HepG2 (cell line): Measurements from ENCODE around the gene BEGAIN. TPM values are rescaled to one million over a fixed set of nuclear protein-coding genes. Genes with fewer than 3 reads are reported as not detected.

Experiments
- ATAC-seq: fragments of 200-7000 bp; cut with Tn5 transposase; 3 replicates; pipeline ENCODE4 v1.9.1; 2020; ENCODE audit warnings: mild to moderate bottlenecking, moderate library complexity
- BruUV-seq: library from RNA; stranded (reverse); fragments of 400-500 nt; replicated peaks from 2 replicates; lab custom pipeline; 2021; lab: Mats Ljungman, UMichigan
- CTCF ChIA-PET: fragments of 300-600 bp; formaldehyde crosslinking; extraction: SDS; loops from one replicate; lab custom pipeline; 2021; ENCODE audit warnings: low total read pairs, inconsistent platforms, low intra/inter-chr PET ratio; lab: Yijun Ruan, JAX
- POLR2A ChIA-PET: fragments of 350-600 bp; sonication (Branson Sonifier 250); formaldehyde crosslinking; loops from one replicate; lab custom pipeline; 2020; ENCODE audit warnings: antibody characterized with exemption, inconsistent platforms; lab: Yijun Ruan, JAX
- DNase-seq: peaks from one replicate; pipeline ENCODE4 v3.0.0-alpha.2; 2015; ENCODE audit warnings: low spot score
- FAIRE-seq: peaks from 3 replicates; lab custom pipeline; 2011; peaks lifted over from hg19 to GRCh38; lab: Jason Lieb, UNC
- H2AFZ ChIP-seq: one replicate; pipeline ENCODE4 v1.6.1; 2011; ENCODE audit warnings: low read length, inconsistent platforms
- H3K27ac ChIP-seq: fragments of 300-600 bp; 3 replicates; pipeline ENCODE4 v1.8.0; 2011; ENCODE audit warnings: mixed run types, mild to moderate bottlenecking, mixed read lengths, low read length, inconsistent platforms; ENCODE audit not compliant: insufficient read depth; ENCODE audit errors: extremely low read length
- H3K27me3 ChIP-seq, 2 experiments: fragments of 200-600 bp in 1 of 2; 2 replicates in 1 of 2; 3 replicates in 1 of 2; pipeline versions ENCODE4 v1.6.0 to v1.8.0; 2011; ENCODE audit warnings: low read length in 2 of 2, mild to moderate bottlenecking in 2 of 2, moderate library complexity in 2 of 2, inconsistent platforms in 1 of 2; ENCODE audit not compliant: insufficient read depth in 2 of 2, control insufficient read depth in 1 of 2
- H3K36me3 ChIP-seq, 2 experiments: fragments of 200-600 bp in 1 of 2; replicated peaks in 1 of 2; 2 replicates in 1 of 2; 3 replicates in 1 of 2; pipeline versions ENCODE4 v1.5.1 to v1.8.0; 2011; ENCODE audit warnings: low read length in 2 of 2, inconsistent platforms in 1 of 2; ENCODE audit not compliant: insufficient read depth in 2 of 2, control insufficient read depth in 1 of 2
- H3K4me1 ChIP-seq: 2 replicates; pipeline ENCODE4 v1.5.1; 2012; ENCODE audit warnings: low read length, inconsistent platforms; ENCODE audit not compliant: insufficient read depth
- H3K4me2 ChIP-seq: 2 replicates; pipeline ENCODE4 v1.6.0; 2011; ENCODE audit warnings: low read depth, low read length, inconsistent platforms
- H3K4me3 ChIP-seq, 3 experiments: fragments of 200-600 bp in 1 of 3; sonication (generic), shearing (Covaris generic) in 1 of 3; replicated peaks in 1 of 3; 2 replicates each; pipeline ENCODE4 v1.5.1; 2011 to 2016; ENCODE audit warnings: low read length in 3 of 3, inconsistent platforms in 2 of 3, low read depth in 2 of 3, mild to moderate bottlenecking in 2 of 3, control low read depth in 1 of 3, mixed read lengths in 1 of 3; ENCODE audit not compliant: insufficient read depth in 1 of 3
- H3K79me2 ChIP-seq: one replicate; pipeline ENCODE4 v1.6.1; 2011; ENCODE audit warnings: low read length, inconsistent platforms; ENCODE audit not compliant: insufficient read depth
- H3K9ac ChIP-seq: 2 replicates; pipeline ENCODE4 v1.6.0; 2011; ENCODE audit warnings: mild to moderate bottlenecking, low read depth, low read length, inconsistent platforms; ENCODE audit not compliant: insufficient read depth
- H3K9me3 ChIP-seq: 2 replicates; pipeline ENCODE4 v1.5.1; 2012; ENCODE audit warnings: mild to moderate bottlenecking, low read length
- H4K20me1 ChIP-seq: 2 replicates; pipeline ENCODE4 v1.6.0; 2011; ENCODE audit warnings: inconsistent platforms, mild to moderate bottlenecking, low read length, moderate library complexity; ENCODE audit not compliant: insufficient read depth
- ESRRA ChIP-seq: sonication (generic); formaldehyde crosslinking; IDR thresholded peaks from 2 replicates; pipeline ENCODE4 v1.5.1; 2020; ENCODE audit warnings: mild to moderate bottlenecking, low read depth, missing genetic modification reagents
- MAFG ChIP-seq: sonication (generic); formaldehyde crosslinking; IDR thresholded peaks from 2 replicates; pipeline ENCODE4 v1.5.1; 2020; ENCODE audit warnings: mild to moderate bottlenecking, missing genetic modification reagents
- MXI1 ChIP-seq: IDR thresholded peaks from 3 replicates; pipeline ENCODE4 v1.6.1; 2012; ENCODE audit warnings: low read depth, low read length, inconsistent platforms, borderline replicate concordance
- NAIF1 ChIP-seq: sonication (generic); formaldehyde crosslinking; IDR thresholded peaks from 2 replicates; pipeline ENCODE4 v1.5.0; 2020; ENCODE audit warnings: mild to moderate bottlenecking, missing genetic modification reagents, borderline replicate concordance
- SAP130 ChIP-seq: IDR thresholded peaks from 2 replicates; pipeline ENCODE4 v1.6.1; 2016; ENCODE audit warnings: low read depth
- STAT5B ChIP-seq: sonication (generic); formaldehyde crosslinking; IDR thresholded peaks from 2 replicates; pipeline ENCODE4 v1.4.0; 2020; ENCODE audit warnings: missing genetic modification reagents
- ZNF10 ChIP-seq: sonication (generic); formaldehyde crosslinking; IDR thresholded peaks from 2 replicates; pipeline ENCODE4 v1.4.0; 2020; ENCODE audit warnings: mild to moderate bottlenecking, low read depth, missing genetic modification reagents, borderline replicate concordance
- ZNF550 ChIP-seq: sonication (generic); formaldehyde crosslinking; IDR thresholded peaks from 2 replicates; pipeline ENCODE4 v1.4.0; 2020; ENCODE audit warnings: mild to moderate bottlenecking, missing genetic modification reagents, borderline replicate concordance
- ZNF629 ChIP-seq: sonication (generic); formaldehyde crosslinking; conservative IDR thresholded peaks from 2 replicates; pipeline ENCODE4 v1.5.0; 2020; ENCODE audit warnings: missing genetic modification reagents
- ZNF7 ChIP-seq: IDR thresholded peaks from 2 replicates; pipeline ENCODE4 v1.6.1; 2016; ENCODE audit warnings: missing biosample characterization, missing genetic modification reagents
- ZSCAN21 ChIP-seq: sonication (generic); formaldehyde crosslinking; IDR thresholded peaks from 2 replicates; pipeline ENCODE4 v1.8.0; 2022; ENCODE audit warnings: mild to moderate bottlenecking, missing genetic modification reagents, moderate library complexity, borderline replicate concordance
- WGBS: methylation state at CpG from one replicate; pipeline ENCODE4 v1.1.6; 2017; ENCODE audit warnings: low lambda C conversion rate; 5-methylcytosine and 5-hydroxymethylcytosine counted together
- in situ Hi-C: cut with HindIII; loops from 2 replicates; pipeline ENCODE4 v1.10.0; 2017; ENCODE audit warnings: low pct_unique_long_range_greater_than_20kb; ENCODE audit not compliant: extremely low pct_ligation_motif_present
- intact Hi-C: fragments of 100-400 bp; cut with micrococcal nuclease; formaldehyde crosslinking; loops from one replicate; pipeline ENCODE4 v1.10.0; 2022; ENCODE audit not compliant: unreplicated experiment
- polyA plus RNA-seq, 8 experiments: library from polyadenylated mRNA; depleted of rRNA in 3 of 8; stranded (reverse) in 7 of 8; unstranded in 1 of 8; fragments of >200 nt; fragmentation: Illumina TruSeq in 4 of 8; extraction: Trizol in 4 of 8; gene quantifications; 2 replicates each; pipeline versions ENCODE4 v1.2.1 to v1.2.3, GENCODE V29; 2011 to 2016; ENCODE audit warnings: low read depth in 4 of 8, missing spikeins in 1 of 8, mixed read lengths in 1 of 8; ENCODE audit not compliant: insufficient read depth in 1 of 8
- total RNA-seq, 5 experiments: library from RNA; depleted of rRNA; stranded (reverse); fragments of >200 nt; fragmentation: Illumina TruSeq; extraction: Trizol; gene quantifications; 2 replicates each; pipeline ENCODE4 v1.2.3, GENCODE V29; 2016; ENCODE audit warnings: low read depth in 1 of 5
- TF ChIP-seq, protein P1 (sequence below): sonication (generic); formaldehyde crosslinking; IDR thresholded peaks from 2 replicates; pipeline ENCODE4 v1.8.0; 2022; ENCODE audit warnings: missing genetic modification reagents, mild to moderate bottlenecking, inconsistent platforms, borderline replicate concordance
- TF ChIP-seq, protein P2 (sequence below): sonication (generic); formaldehyde crosslinking; IDR thresholded peaks from 2 replicates; pipeline ENCODE4 v1.4.0; 2020; ENCODE audit warnings: missing genetic modification reagents, mild to moderate bottlenecking, borderline replicate concordance

The BEGAIN gene
- total and polyA plus RNA-seq, 2 of the 13 experiments (the other 11 are each of a cell fraction or from before 2014, with no cell fraction given), result not detected

DNA sequence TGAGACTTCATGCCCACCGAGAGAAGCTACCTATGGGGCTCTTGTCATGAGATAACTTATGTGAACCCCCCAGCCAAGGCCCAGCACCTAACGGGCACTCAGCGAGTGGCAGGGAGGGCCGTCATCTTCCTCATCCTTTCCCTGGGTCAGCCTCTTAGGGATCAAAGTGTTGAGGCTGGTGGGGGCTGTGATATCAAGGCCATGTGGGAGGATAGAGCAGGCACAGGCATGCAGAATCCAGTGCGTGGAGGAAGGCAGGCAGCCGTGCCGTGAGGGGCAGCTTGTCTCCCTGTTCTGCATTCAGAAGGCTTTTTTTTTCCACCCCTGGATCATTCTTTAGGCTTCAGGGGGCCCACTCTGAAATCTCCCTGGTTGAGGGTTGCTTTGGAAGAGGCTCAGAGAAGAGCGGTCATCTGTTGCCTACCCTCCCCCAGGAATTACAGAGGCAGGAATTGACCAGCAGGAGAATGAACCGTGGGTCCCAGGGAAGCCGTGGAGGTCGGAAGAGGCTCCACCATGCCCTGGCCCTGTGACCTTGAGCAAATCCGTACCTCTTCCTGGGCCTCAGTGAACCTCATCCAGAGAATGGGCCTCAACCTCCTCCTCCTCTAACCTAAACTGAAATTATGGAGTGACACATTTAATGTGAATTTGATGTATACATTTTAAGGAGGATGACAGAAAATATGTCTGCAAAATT is 62.8 kb downstream of the BEGAIN start:
- Histone ChIP-seq H2AFZ (no peak overlapping the region), H3K4me3 (no peak overlapping the region), H4K20me1 (no peaks in the 10 kb centered on the region), H3K79me2 (no peaks in the 10 kb centered on the region), H3K4me2 (no peak overlapping the region), H3K36me3 (peaks cover 0 to 2% of the 10 kb centered on the region in 2 experiments; a peak in 1 of 5 replicates), H3K27ac (no peak overlapping the region), H3K27me3 (no peaks in the 10 kb centered on the region), H3K9ac (no peak overlapping the region), H3K4me1 (no peaks in the 10 kb centered on the region), H3K9me3 (no peaks in the 10 kb centered on the region)
- FAIRE-seq (no peak), ATAC-seq (no peak), DNase-seq (no peak)
- no peak for TF ChIP-seq MAFG (CRISPR knock-in tag)
- TF ChIP-seq NAIF1, result no peak
- TF ChIP-seq STAT5B (CRISPR knock-in tag), result no peak
- peak; percentile 83 for TF ChIP-seq ZNF629 (CRISPR knock-in tag)
- in situ Hi-C loops, result no loop called here
- intact Hi-C loops, result loop anchor here (2.0 kb wide), 1 partner anchor 120 kb away; no protein-coding TSS in a partner anchor
- BruUV-seq, result no TSS peak
- 73% methylated on average over 11 of the region's 12 CpGs for WGBS
- POLR2A ChIA-PET, result no interaction called here
- CTCF ChIA-PET, result interaction anchor here (1.2 kb wide), 1 partner anchor 121 kb away, joined by 5 read pairs; no protein-coding TSS in a partner anchor

DNA sequence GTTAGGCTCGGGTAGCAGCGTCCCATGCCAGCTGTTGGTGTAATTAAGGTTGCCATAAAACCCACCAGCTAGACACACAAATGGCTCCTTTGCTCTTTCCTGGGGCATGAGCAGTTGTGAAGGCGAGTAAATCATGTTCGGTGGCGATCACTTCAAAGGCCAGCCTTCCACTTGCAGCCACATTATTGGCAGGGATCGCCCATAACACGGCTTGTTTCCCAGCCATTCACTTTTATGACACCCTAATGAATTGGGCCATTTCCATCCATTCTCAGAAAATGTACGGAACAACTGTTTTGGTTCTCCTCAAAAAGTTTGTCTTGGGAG is 63.4 kb downstream of the BEGAIN start:
- ATAC-seq, result no peak
- peaks cover 0 to 2% of the 10 kb centered on the region in 2 experiments; a peak in 1 of 5 replicates for H3K36me3 ChIP-seq
- H3K4me3 ChIP-seq, result no peak overlapping the region
- H3K79me2 ChIP-seq, result no peaks in the 10 kb centered on the region
- BruUV-seq, result no TSS peak
- no peak for FAIRE-seq
- H3K27me3 ChIP-seq, result no peaks in the 10 kb centered on the region
- H2AFZ ChIP-seq, result no peak overlapping the region
- ChIA-PET POLR2A (no interaction called here), CTCF (no interaction called here)
- no peaks in the 10 kb centered on the region for H3K9me3 ChIP-seq
- DNase-seq, result no peak
- intact Hi-C loops, result loop anchor here (2.0 kb wide), 1 partner anchor 121 kb away; no protein-coding TSS in a partner anchor
- in situ Hi-C loops, result no loop called here
- no peak overlapping the region for H3K27ac ChIP-seq
- H3K9ac ChIP-seq, result no peak overlapping the region
- H3K4me2 ChIP-seq, result no peak overlapping the region
- 70% methylated on average over 6 of the region's 8 CpGs for WGBS
- no peaks in the 10 kb centered on the region for H3K4me1 ChIP-seq
- no peaks in the 10 kb centered on the region for H4K20me1 ChIP-seq
- TF ChIP-seq ZNF10 (CRISPR knock-in tag), result no peak
- no peak for TF ChIP-seq ESRRA (CRISPR knock-in tag)
- no peak for TF ChIP-seq ZNF550 (CRISPR knock-in tag)
- no peak for TF ChIP-seq MXI1
- TF ChIP-seq ZSCAN21 (CRISPR knock-in tag), result no peak
- no peak for TF ChIP-seq SAP130 (CRISPR knock-in tag)
- TF ChIP-seq, protein P1, sequence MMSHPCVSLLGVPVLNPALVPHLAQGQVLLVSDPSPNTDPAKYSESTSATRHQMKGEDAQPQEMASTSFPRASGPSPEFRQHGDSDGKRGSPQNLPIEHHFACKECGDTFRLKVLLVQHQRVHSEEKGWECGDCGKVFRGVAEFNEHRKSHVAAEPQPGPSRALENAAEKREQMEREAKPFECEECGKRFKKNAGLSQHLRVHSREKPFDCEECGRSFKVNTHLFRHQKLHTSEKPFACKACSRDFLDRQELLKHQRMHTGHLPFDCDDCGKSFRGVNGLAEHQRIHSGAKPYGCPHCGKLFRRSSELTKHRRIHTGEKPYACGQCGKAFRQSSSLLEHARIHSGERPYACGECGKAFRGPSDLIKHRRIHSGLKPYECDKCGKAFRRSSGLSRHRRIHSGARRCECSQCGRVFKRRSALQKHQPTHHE (CRISPR knock-in tag), result no peak
- no peak for TF ChIP-seq ZNF7 (CRISPR knock-in tag)
- TF ChIP-seq, protein P2, sequence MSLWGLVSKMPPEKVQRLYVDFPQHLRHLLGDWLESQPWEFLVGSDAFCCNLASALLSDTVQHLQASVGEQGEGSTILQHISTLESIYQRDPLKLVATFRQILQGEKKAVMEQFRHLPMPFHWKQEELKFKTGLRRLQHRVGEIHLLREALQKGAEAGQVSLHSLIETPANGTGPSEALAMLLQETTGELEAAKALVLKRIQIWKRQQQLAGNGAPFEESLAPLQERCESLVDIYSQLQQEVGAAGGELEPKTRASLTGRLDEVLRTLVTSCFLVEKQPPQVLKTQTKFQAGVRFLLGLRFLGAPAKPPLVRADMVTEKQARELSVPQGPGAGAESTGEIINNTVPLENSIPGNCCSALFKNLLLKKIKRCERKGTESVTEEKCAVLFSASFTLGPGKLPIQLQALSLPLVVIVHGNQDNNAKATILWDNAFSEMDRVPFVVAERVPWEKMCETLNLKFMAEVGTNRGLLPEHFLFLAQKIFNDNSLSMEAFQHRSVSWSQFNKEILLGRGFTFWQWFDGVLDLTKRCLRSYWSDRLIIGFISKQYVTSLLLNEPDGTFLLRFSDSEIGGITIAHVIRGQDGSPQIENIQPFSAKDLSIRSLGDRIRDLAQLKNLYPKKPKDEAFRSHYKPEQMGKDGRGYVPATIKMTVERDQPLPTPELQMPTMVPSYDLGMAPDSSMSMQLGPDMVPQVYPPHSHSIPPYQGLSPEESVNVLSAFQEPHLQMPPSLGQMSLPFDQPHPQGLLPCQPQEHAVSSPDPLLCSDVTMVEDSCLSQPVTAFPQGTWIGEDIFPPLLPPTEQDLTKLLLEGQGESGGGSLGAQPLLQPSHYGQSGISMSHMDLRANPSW (CRISPR knock-in tag), result no peak
